RCC 7860 (cell line): ENCODE data around the gene ANO4.
"Not testable (repeated sequence)": the region's sequence is repeated elsewhere in the genome, so short reads cannot be mapped to it uniquely, and the experiment has no call there.

Source experiments
- DNase-seq: peaks from one replicate; pipeline ENCODE4 v3.0.0-alpha.2; 2015; ENCODE audit warnings: low spot score
- FAIRE-seq: peaks from 2 replicates; lab custom pipeline; 2012; peaks lifted over from hg19 to GRCh38; lab: Jason Lieb, UNC

The ANO4 gene

GRCh38 chr12:100986595-100987547 is 192.3 kb downstream of the ANO4 start:
- DNase-seq: no peak
- FAIRE-seq: no peak

- FAIRE-seq (peak; percentile 72), DNase-seq (peak; percentile 76)
Observed at GRCh38 chr12:100987552-100988521, 193.3 kb downstream of the ANO4 start.

- not testable (repeated sequence) for DNase-seq, FAIRE-seq
Observed at GRCh38 chr12:100989509-100989908, 194.9 kb downstream of the ANO4 start.

DNA sequence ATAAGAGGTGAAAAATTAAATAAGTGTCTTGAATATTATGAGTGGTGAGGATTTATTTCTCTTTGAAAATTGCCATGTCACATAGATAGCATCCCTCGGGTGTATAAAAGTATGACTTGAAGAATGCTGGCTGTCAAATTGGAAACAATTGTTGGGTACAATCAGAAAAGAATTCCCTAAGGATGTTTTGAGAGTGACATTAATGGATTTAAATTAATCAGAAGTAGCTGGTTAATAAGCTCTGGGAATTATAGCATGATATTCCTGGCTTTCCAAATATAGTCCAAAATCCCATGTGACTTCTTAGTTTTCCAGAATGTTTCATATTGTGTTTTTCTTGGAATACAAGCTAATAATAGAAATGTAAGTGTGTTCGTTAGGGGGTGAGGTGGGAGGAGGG is 196.5 kb downstream of the ANO4 start:
- FAIRE-seq (no peak), DNase-seq (no peak)

DNA sequence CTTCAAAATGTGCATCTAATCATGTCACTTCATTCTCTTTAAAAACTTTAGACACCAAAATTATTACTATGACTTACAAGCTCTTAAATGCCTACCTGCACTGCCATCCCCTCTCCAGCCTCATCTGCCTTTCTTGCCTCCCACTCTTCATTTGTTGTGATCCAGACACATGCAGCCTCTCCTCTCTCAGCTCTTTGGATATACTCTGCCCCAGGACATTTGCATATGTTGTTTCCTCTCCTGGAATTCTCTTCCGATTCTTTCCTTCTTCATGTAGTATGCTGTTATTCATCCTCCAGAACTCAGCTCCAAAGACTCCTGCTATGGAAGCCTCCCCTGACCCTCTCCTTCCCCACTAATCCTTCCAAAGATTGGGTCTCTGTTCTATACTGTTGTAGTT is 197.6 kb downstream of the ANO4 start:
- FAIRE-seq (no peak), DNase-seq (no peak)

DNA sequence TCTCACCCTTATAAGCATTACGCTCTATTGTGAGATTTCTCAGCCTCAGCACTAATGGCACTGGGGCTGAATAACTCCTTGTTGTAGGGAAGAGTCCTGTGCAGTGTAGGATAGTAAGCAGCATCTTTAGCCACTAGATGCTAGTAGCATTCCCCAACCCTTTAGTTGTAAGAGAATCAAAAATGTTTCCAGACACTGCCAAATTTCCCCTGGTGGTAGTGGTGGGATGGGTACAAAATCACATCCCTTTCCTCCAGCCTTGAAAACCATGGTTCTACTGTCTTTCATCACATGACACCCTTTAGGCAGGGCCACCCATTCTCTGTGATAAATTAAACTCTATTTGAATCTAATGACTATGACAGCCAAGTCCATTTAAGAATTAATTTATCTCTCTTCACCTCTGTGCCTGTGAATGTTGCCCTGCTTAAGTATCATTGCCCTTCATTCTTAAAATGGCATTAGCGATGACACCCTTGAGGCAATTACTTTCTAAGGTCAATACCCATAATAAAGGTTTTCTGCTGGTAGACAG is 199.4 kb downstream of the ANO4 start:
- DNase-seq (no peak), FAIRE-seq (no peak)

DNA sequence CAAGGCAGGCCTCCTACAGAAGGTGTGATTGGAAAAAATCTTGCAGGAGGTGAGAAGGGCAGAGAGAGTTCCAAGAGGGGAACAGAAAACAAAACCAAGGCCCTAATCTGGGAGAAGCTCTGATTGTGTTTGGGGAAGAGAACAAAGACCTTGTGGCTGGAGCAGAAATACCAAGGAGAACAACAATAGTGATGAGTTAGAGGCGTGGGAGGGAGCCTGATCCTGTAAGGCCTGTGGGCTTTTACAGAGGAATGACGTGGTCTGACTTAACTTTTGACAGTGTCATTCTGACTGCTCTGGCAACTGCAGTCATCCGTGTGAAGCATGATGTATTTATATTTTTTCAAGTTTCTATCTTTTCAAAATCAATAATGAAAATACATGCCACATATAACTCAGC is 200.6 kb downstream of the ANO4 start:
- FAIRE-seq: no peak
- peak; percentile 15 for DNase-seq

GRCh38 chr12:100995771-100996170 is 201.2 kb downstream of the ANO4 start:
- no peak for DNase-seq
- FAIRE-seq: no peak

DNA sequence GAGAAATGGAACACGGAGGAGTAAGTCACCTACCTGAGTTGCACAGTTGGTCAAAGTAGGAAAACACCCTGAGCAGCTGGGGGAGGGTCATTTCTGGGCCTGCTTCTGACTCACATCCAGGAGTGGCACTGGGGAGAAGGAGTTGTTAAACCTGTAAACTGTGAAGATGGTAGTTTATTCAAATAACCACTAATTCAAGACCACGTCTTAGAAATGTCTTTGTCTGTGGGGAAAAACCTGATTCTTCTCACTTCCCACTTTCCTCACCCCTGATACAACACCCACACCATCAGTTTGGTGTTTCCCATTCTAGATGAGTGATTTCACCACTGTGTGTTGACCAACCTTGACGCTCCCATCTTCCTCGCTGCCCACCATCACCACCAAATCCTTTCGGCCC is 207.1 kb downstream of the ANO4 start:
- FAIRE-seq: no peak
- no peak for DNase-seq

- DNase-seq (no peak), FAIRE-seq (no peak)
Observed at GRCh38 chr12:101002696-101003419, 208.3 kb downstream of the ANO4 start.

DNA sequence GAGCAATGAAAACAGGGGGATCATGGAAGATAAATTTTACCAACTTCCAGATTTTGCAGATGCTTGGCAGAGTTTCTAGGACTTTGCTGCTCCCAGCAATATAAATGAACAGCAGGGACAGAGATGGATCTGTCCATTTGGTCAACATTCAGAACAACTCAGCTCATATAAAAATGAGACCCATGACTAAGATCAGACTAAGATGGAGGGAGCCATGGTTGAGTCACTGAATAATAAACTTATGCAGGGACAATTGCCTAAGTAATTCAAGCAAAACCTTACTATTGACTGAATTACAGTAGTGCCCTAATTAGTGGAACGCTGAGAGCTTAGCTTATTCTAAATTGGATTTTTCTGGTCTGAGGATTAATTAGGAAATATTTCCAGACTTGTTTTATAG is 210.3 kb downstream of the ANO4 start:
- DNase-seq (no peak), FAIRE-seq (no peak)

- DNase-seq (no peak), FAIRE-seq (no peak)
Observed at GRCh38 chr12:101009274-101009673, 214.7 kb downstream of the ANO4 start.

DNA sequence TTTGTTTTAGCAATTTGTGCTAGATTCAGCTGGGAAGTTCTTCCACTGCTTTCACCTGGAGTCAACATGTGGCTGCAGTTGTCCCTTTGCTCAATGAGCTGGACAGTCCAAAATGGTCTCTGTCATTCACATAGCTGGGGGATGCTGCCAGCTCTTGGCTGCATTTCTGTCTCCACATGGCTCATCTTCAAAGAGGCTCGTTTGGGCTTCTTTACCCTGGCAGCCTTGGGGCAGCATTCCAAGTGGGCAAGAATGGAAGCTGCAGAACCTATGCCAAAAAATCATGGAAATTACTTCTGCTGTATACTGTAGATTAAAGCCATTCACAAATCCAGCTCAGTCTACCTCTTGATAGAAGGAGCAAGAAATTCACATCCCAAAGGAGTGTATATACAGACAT is 216.3 kb downstream of the ANO4 start:
- FAIRE-seq: no peak
- no peak for DNase-seq

DNA sequence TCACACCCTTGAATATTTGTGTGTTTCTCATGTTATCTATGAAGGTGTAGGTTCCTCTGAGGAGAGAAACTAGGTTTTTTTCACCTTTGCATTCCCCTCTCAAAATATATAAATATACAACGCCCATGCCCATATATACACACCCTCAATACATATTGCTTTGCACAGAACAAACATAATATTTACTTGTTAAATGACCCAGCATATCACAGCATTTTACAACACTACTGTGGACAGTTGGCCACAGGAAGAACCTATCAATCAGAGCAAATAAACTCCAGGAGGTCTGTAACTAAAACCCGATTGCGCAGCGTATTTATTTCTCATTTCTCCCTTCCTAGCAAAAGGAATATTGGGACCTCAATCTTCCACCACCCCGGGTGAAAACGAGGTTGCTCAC is 219.4 kb downstream of the ANO4 start:
- FAIRE-seq (no peak), DNase-seq (no peak)

DNA sequence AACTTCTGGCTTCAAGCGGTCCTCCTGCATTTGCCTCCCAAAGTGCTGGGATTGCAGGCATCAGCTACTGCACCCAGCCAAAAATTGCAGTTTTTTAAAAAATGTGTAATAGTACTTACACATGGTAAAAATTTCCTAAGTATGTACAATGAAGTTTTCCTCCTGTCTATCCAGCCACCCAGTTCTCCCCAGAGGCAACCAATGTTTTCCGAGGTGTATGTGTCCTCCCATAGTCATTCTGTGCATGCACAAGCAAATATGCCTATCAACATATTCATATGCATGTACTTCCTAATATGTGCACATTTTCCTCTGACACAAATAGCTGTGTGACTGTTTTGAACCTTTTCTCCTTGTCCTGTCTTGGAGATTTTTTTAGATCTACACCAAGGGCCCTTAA is 220.5 kb downstream of the ANO4 start:
- no peak for FAIRE-seq
- DNase-seq: no peak

GRCh38 chr12:101018540-101018939 is 224.0 kb downstream of the ANO4 start:
- DNase-seq (peak; percentile 93), FAIRE-seq (peak; percentile 93)

DNA sequence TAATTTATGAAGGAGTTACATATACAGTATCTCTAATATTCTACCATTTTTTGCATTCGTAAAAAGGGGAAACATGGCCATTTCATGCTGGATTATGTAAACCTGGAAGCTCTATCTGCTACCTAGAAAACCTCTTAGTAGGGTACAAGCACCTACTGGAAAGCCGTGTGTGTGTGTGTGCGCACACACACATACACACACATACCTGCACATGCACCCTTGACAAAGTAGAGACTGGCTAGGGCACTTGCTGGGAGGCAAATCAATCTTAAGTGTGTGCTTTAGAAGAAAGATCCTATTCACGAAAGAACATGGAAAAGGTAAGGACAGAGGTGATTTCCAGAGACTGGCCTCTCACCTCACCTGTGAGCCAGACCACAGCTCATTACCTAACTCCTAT is 224.6 kb downstream of the ANO4 start:
- FAIRE-seq (no peak), DNase-seq (no peak)

DNA sequence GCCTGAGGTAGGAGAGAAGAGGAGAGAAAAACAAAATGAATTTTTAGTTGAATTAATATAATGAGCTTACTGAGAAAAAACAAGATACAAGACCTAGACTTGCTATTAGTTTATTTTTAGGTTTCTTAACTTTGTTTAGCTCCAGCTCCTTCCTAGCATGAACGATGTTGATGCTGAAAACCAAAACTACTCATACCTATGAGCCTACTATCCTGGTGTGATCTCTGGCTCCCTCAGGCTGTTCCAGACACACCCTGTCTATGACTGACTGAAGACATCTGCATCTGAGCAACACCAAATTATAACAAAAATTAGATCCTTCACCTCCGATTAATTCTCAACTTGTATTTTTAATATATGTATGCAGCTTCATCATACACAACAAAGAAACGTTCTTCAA is 225.1 kb downstream of the ANO4 start:
- DNase-seq (no peak), FAIRE-seq (no peak)

GRCh38 chr12:101021442-101021841 is 226.9 kb downstream of the ANO4 start:
- DNase-seq (no peak), FAIRE-seq (no peak)

GRCh38 chr12:101021911-101022388 is 227.4 kb downstream of the ANO4 start:
- DNase-seq: peak; percentile 85
- peak; percentile 86 for FAIRE-seq
